IPS-18a (cell line): Measurements from ENCODE around the gene EXOC3L1.

ENCODE experiments used
- H3K27ac ChIP-seq: one replicate; pipeline ENCODE4 v1.5.1; 2013; ENCODE audit warnings: low read length
- H3K27me3 ChIP-seq: one replicate; pipeline ENCODE4 v1.6.1; 2013; ENCODE audit warnings: mild to moderate bottlenecking, low read length; ENCODE audit not compliant: control insufficient read depth, insufficient read depth
- H3K36me3 ChIP-seq: one replicate; pipeline ENCODE4 v1.6.1; 2013; ENCODE audit warnings: low read depth, low read length; ENCODE audit not compliant: control insufficient read depth
- H3K4me1 ChIP-seq: one replicate; pipeline ENCODE4 v1.6.1; 2013; ENCODE audit warnings: low read depth, low read length; ENCODE audit not compliant: control insufficient read depth
- H3K4me3 ChIP-seq: one replicate; pipeline ENCODE4 v1.5.1; 2013; ENCODE audit warnings: low read length
- H3K9ac ChIP-seq: one replicate; pipeline ENCODE4 v1.6.1; 2013; ENCODE audit warnings: mild to moderate bottlenecking, low read length, moderate library complexity
- H3K9me3 ChIP-seq: one replicate; pipeline ENCODE4 v1.6.1; 2013; ENCODE audit warnings: low read depth, low read length; ENCODE audit not compliant: control insufficient read depth

Gene EXOC3L1

DNA sequence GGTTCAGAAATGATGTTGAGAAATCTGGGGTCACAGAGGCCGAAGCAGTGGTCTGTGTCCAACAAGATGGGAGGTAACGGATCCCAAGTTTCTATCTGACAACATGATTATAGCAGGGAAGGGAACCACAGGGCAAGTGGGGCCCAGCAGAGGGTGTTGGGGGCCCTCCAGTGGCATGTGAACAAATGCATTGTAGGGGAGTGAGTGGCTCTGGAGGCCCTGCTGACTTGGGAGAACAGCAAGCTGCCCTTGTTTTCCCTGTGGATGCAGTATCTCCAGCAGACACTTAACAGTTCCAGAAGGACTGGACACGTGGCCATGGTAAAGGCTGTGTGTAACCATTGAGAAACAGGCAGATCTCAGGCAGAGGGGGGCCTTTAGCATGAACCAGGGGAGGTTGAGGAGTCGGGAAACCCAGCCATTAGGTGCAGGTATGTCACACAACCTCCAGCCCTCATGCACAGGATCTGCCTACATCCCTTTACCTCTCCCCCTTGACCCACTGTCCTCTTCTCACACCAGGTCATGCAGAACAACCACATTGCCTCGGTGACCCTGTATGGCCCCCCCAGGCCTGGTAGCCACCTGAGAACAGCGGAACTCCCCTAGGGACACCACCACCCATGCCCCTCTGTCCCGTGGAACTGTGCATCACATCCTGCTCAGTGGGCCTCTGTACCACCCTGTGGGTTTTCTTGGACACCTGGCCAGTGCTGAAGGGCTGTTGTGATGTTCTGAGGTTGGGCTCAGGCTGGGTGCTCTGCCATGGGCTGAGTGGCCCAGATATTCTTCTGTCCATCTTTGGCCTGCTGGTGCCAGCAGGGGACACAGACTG is 43.2 kb downstream of the EXOC3L1 start:
- no peaks in the 10 kb centered on the region for H3K9me3 ChIP-seq
- H3K4me1 ChIP-seq, result no peaks in the 10 kb centered on the region
- no peak overlapping the region for H3K4me3 ChIP-seq
- H3K36me3 ChIP-seq, result peaks cover 21% of the 10 kb centered on the region
- H3K9ac ChIP-seq, result no peak overlapping the region
- no peak overlapping the region for H3K27ac ChIP-seq
- H3K27me3 ChIP-seq, result peaks cover 30% of the 10 kb centered on the region

DNA sequence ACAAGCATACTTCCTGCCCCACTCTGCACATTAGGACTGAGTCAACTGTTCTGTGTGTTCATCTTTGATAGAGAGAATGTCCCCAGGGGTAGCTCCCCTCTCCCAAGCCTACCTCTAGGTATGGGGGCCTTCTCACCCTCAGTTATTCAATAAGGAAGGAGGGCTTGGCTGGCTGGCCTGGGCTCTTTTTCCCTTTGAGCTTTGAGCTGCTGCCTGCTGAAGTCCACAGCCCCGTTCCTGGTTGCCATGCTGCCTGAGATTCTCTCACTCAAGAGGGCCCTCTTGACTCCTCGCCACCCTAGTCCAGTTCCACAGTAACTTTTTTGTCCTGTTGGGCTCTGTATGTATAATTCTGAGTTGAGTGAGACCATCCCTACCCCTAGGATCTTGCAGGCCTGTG is 44.2 kb downstream of the EXOC3L1 start:
- H3K9me3 ChIP-seq, result no peaks in the 10 kb centered on the region
- no peaks in the 10 kb centered on the region for H3K4me1 ChIP-seq
- no peak overlapping the region for H3K4me3 ChIP-seq
- H3K27ac ChIP-seq, result no peak overlapping the region
- peaks cover 25% of the 10 kb centered on the region for H3K36me3 ChIP-seq
- H3K27me3 ChIP-seq, result peaks cover 20% of the 10 kb centered on the region
- H3K9ac ChIP-seq, result no peak overlapping the region

DNA sequence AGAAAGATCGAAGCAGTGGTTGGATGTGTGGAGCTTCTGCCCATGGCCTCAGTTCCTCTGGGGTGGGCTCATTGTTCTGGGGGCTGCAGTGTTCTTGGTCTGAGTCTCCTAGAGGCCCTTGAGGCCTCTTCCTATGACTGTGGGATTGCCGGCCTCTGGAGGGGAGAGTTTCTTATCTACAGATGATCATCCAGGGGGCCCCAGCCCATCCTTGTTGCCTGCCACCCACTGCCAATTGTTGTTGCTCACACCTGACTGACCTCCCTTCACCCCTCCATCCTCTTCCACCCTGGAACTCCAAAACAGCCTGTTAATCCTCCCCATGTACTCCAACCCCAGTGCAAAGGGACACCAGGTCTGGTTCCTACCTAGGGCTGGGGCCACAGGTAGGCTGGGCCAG is 45.0 kb downstream of the EXOC3L1 start:
- Histone ChIP-seq H3K9ac (no peak overlapping the region), H3K36me3 (peaks cover 33% of the 10 kb centered on the region), H3K9me3 (no peaks in the 10 kb centered on the region), H3K27me3 (peaks cover 12% of the 10 kb centered on the region), H3K4me3 (no peak overlapping the region), H3K4me1 (no peaks in the 10 kb centered on the region), H3K27ac (no peak overlapping the region)

DNA sequence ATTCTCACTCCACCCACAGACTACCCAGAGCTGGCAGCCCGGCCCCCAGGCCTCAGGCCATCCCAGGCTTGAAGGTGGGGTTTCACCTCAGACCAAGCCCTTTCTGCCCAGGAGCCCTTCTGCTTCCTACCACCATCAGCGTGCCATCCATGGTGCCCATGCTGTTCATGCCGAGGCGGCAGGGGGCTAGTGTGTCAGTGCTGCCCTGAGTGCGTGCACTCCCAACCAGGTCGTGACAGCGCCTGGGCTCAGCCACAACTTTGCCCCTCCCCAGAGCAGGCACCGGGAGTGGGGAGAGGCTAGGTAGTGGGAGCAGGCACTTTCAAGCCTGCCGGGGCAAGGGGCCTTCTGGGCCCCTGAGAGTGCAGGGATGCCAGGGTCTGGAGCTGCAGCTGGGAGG is 47.6 kb downstream of the EXOC3L1 start:
- H3K27ac ChIP-seq, result no peak overlapping the region
- no peaks in the 10 kb centered on the region for H3K9me3 ChIP-seq
- no peak overlapping the region for H3K9ac ChIP-seq
- H3K4me3 ChIP-seq, result no peak overlapping the region
- peaks cover 44% of the 10 kb centered on the region for H3K36me3 ChIP-seq
- H3K27me3 ChIP-seq, result no peaks in the 10 kb centered on the region
- no peaks in the 10 kb centered on the region for H3K4me1 ChIP-seq

DNA sequence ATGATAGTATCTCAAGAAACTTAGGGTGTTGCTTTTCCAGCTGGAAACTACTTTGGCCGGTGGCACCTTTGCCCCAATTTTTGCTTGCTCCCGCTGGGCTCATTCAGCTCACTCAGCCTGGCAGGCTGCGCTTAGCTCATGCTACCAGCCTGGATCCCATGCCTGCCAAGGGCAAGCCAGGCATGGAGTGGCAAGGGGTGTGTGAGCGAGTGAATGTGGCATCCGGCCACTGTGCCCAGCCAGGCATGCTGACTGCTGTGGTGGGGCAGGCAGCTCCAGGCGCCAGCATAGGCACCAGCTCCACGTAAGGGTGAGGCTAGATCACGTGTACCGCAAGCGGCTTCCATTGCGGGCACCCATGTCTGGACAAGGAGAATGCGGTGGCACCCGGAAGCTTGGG is 48.5 kb downstream of the EXOC3L1 start:
- Histone ChIP-seq H3K4me1 (no peaks in the 10 kb centered on the region), H3K9me3 (no peaks in the 10 kb centered on the region), H3K27ac (no peak overlapping the region), H3K36me3 (peaks cover 35% of the 10 kb centered on the region), H3K9ac (no peak overlapping the region), H3K27me3 (no peaks in the 10 kb centered on the region), H3K4me3 (no peak overlapping the region)

DNA sequence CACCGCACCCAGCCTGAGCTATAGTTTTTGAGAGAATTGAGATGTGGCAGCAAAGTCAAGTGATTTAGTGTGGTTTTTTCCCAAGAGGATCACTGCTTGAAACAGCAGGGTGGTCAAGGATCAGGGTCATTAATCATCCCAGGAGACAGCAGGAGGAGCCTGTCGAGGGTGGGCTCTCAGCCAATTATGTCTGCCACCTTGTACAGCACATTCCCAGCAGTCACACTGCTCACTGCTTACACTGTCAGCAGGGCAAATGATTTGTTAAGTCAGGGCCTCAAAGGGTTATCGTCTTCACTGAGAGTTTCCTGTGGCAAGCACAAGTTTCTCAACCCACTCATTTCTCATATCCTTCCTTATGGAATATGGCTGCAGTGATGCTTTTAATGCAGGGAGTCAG is 52.3 kb downstream of the EXOC3L1 start:
- Histone ChIP-seq H3K27me3 (no peaks in the 10 kb centered on the region), H3K27ac (no peak overlapping the region), H3K9me3 (no peaks in the 10 kb centered on the region), H3K4me3 (no peak overlapping the region), H3K9ac (no peak overlapping the region), H3K4me1 (no peaks in the 10 kb centered on the region), H3K36me3 (peaks cover 43% of the 10 kb centered on the region)
